Stimulated activated CD8-positive, alpha-beta memory T cell treated with anti-CD3 and anti-CD28 coated beads, Interleukin-15, amount 100 ng/mL, for 1 hour (primary cell): ENCODE measurements around the gene PI16.
"Not testable (repeated sequence)": the region's sequence is repeated elsewhere in the genome, so short reads cannot be mapped to it uniquely, and the experiment has no call there.

Experiments used
- DNase-seq: peaks from one replicate; pipeline ENCODE4 v3.0.0-alpha.2; 2020; ENCODE audit warnings: low read depth

The PI16 gene

GRCh38 chr6:36976007-36976264 is 21.4 kb downstream of the PI16 start:
- DNase-seq = no peak

- DNase-seq = no peak
Measured at GRCh38 chr6:36976509-36976908, 22.0 kb downstream of the PI16 start.

GRCh38 chr6:36976931-36977330 is 22.4 kb downstream of the PI16 start:
- no peak for DNase-seq

GRCh38 chr6:36977470-36977941 is 23.0 kb downstream of the PI16 start:
- no peak for DNase-seq

- no peak for DNase-seq
Measured at GRCh38 chr6:36978421-36979346, 24.1 kb downstream of the PI16 start.

- no peak for DNase-seq
Measured at GRCh38 chr6:36979347-36979742, 24.8 kb downstream of the PI16 start.

- DNase-seq = no peak
Measured at GRCh38 chr6:36980129-36980528, 25.6 kb downstream of the PI16 start.

- DNase-seq = no peak
Measured at GRCh38 chr6:36980876-36981619, 26.5 kb downstream of the PI16 start.

- DNase-seq = no peak
Measured at GRCh38 chr6:36983538-36983937, 29.0 kb downstream of the PI16 start.

- DNase-seq = no peak
Measured at GRCh38 chr6:36984581-36985416, 30.3 kb downstream of the PI16 start.

- DNase-seq = no peak
Measured at GRCh38 chr6:36985417-36985807, 30.9 kb downstream of the PI16 start.

- DNase-seq = peak; percentile 72
Measured at GRCh38 chr6:36985808-36986703, 31.5 kb downstream of the PI16 start, which contains the start of gene MTCH1. TSS of gene MTCH1 (minus strand) at chr6:36986196. CDS start at chr6:36986173, 23 bp downstream.

- no peak for DNase-seq
Measured at GRCh38 chr6:36986704-36987047, 32.1 kb downstream of the PI16 start.

- DNase-seq = no peak
Measured at GRCh38 chr6:36989264-36989663, 34.7 kb downstream of the PI16 start.

- DNase-seq = not testable (repeated sequence)
Measured at GRCh38 chr6:36990401-36990800, 35.9 kb downstream of the PI16 start.

- no peak for DNase-seq
Measured at GRCh38 chr6:36997811-36998722, 43.5 kb downstream of the PI16 start.

- DNase-seq = no peak
Measured at GRCh38 chr6:36998723-36999038, 44.1 kb downstream of the PI16 start.

- no peak for DNase-seq
Measured at GRCh38 chr6:36999061-36999750, 44.7 kb downstream of the PI16 start.

- DNase-seq = no peak
Measured at GRCh38 chr6:36999751-37000125, 45.2 kb downstream of the PI16 start.
